Measurements from ENCODE around the gene ZNF79.
A peak's percentile ranks its signal among the peaks of the same experiment; 100 is the strongest.

Gene ZNF79

GRCh38 chr9:127398715-127399400 is 25.3 kb upstream of the ZNF79 start:
- no peak for DNase-seq

- DNase-seq: no peak
Measured at GRCh38 chr9:127399736-127400269, 24.4 kb upstream of the ZNF79 start.

- no peak for DNase-seq
Measured at GRCh38 chr9:127402401-127403090, 21.6 kb upstream of the ZNF79 start.

- DNase-seq: no peak
Measured at GRCh38 chr9:127403507-127404192, 20.5 kb upstream of the ZNF79 start.

- DNase-seq: no peak
Measured at GRCh38 chr9:127404631-127405030, 19.6 kb upstream of the ZNF79 start.

- no peak for DNase-seq
Measured at GRCh38 chr9:127405344-127406125, 18.6 kb upstream of the ZNF79 start.

- DNase-seq: no peak
Measured at GRCh38 chr9:127406799-127407491, 17.2 kb upstream of the ZNF79 start.

GRCh38 chr9:127407492-127407843 is 16.7 kb upstream of the ZNF79 start:
- DNase-seq: no peak

- DNase-seq: no peak
Measured at GRCh38 chr9:127411122-127411521, 13.1 kb upstream of the ZNF79 start.

GRCh38 chr9:127415141-127415540 is 9.0 kb upstream of the ZNF79 start:
- DNase-seq: no peak

- no peak for DNase-seq
Measured at GRCh38 chr9:127415657-127416056, 8.5 kb upstream of the ZNF79 start.

GRCh38 chr9:127417131-127418036 is 6.8 kb upstream of the ZNF79 start:
- DNase-seq: peak; percentile 41

GRCh38 chr9:127418037-127418471 is 6.1 kb upstream of the ZNF79 start:
- DNase-seq: no peak

- DNase-seq: no peak
Measured at GRCh38 chr9:127419348-127419747, 4.8 kb upstream of the ZNF79 start.

- DNase-seq: no peak
Measured at GRCh38 chr9:127421057-127421456, 3.1 kb upstream of the ZNF79 start.

- DNase-seq: no peak
Measured at GRCh38 chr9:127422133-127422782, 1.9 kb upstream of the ZNF79 start.

- DNase-seq: no peak
Measured at GRCh38 chr9:127422787-127423186, 1.4 kb upstream of the ZNF79 start.

- DNase-seq: peak; percentile 21
Measured at GRCh38 chr9:127423476-127423933, 677 bp upstream of the ZNF79 start.

- DNase-seq: no peak
Measured at GRCh38 chr9:127424676-127424999, 456 bp downstream of the ZNF79 start.

- no peak for DNase-seq
Measured at GRCh38 chr9:127426756-127427155, 2.6 kb downstream of the ZNF79 start.

- no peak for DNase-seq
Measured at GRCh38 chr9:127428348-127428747, 4.2 kb downstream of the ZNF79 start.

Data from NCI-H1105 treated with DMSO at 0.1 percent for 48 hours (cell line).